Measurements from ENCODE around the gene PFKFB1. TPM values are rescaled to one million over a fixed set of nuclear protein-coding genes. Genes with fewer than 3 reads are reported as not detected.

Gene PFKFB1
- total RNA-seq (2014; rRNA removed; shearing (Covaris generic); ENCODE audit: low replicate concordance): not detected in 2 replicates

DNA sequence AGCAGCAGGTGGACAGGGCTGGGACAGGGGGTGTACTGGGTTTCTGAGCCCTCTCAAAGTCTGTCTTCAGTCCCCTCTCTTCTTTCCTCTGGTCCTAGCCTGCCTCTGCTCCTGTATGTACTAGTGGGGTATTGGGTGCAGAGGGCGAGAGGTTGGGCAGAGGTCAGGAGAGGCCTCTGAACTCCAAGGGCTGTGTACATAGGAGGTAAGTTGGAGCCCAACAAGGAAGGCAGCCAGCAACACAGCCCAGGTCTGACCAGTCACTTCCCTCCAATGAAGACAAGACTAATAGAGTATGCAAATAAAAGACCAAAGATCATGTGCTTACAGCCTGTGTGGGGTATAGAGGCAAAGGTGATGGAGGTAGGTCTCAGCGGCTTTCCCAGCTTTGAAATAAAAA, at the start of gene PFKFB1:
Gene PFKFB1 (minus strand): TSS at position 90 of the 400 bp plus-strand sequence. CDS start 181 bp downstream, outside the sequence.
- in situ Hi-C loops (cut with HindIII; ENCODE audit: low pct_unique_long_range_greater_than_20kb, low sequenced_read_pairs): no loop called here
- no peak for DNase-seq (ENCODE audit: low read depth)

DNA sequence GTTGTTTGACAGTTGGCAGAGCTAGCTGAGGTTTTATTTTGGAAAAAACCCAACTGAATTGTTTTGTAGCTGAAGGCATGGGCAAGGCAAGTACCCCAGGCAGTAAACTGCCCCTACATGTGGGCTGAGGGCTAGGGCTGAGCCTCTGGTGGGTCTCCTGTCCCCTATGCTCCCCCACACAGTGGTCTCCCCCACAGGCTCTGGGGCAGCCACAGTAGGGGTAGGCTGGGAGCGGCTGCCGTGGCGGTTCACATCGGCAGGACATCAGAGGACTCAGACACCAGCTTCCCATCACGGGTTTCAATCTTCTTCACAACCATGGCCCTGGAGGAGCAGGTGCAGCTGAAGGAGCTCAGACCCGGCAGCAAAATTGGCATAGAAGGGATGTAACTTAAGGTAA, 47.5 kb upstream of the PFKFB1 start:
- in situ Hi-C loops (cut with HindIII; ENCODE audit: low pct_unique_long_range_greater_than_20kb, low sequenced_read_pairs): no loop called here
- DNase-seq (ENCODE audit: low read depth): no peak

DNA sequence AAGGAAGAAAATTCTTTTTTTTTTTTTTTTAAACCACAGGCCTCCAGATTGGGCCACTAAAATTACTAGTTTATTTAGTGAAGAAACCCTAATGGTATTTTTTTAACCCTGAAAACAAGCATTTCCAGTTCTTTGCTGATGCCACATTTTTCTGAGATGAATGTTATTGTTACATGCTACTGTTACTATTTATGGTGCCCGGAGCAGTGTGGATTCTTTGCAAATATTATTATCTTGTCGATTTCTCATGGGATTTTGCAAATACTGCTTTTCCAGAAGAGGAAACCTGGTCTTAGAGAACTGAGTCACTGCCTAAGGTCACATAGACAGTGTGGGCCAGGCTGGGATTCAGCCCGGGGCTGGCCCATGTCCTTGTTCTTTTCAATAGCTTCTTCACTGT, 45.5 kb upstream of the PFKFB1 start:
- no peak for DNase-seq (ENCODE audit: low read depth)
- in situ Hi-C loops (cut with HindIII; ENCODE audit: low pct_unique_long_range_greater_than_20kb, low sequenced_read_pairs): no loop called here

DNA sequence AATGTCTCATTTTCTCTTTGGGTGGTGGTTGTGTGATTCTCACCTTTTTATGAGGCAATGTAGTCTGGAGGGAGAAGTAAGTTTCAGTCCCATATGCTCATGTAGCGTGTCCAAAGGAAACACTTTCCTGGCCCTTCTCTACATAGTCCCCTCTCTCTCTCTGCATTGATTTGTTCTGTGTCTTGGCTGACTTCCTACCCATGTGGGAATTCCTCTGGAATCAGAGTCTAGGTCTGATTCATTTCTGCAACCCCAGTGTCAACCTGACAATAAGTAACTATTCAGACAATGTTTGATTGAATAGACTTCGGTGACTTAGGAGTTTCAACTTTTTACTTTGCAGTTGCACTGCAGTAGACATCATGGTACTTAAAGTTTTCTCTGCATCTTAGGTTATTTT, 39.4 kb upstream of the PFKFB1 start:
- DNase-seq (ENCODE audit: low read depth): peak; percentile 12
- in situ Hi-C loops (cut with HindIII; ENCODE audit: low pct_unique_long_range_greater_than_20kb, low sequenced_read_pairs): no loop called here

DNA sequence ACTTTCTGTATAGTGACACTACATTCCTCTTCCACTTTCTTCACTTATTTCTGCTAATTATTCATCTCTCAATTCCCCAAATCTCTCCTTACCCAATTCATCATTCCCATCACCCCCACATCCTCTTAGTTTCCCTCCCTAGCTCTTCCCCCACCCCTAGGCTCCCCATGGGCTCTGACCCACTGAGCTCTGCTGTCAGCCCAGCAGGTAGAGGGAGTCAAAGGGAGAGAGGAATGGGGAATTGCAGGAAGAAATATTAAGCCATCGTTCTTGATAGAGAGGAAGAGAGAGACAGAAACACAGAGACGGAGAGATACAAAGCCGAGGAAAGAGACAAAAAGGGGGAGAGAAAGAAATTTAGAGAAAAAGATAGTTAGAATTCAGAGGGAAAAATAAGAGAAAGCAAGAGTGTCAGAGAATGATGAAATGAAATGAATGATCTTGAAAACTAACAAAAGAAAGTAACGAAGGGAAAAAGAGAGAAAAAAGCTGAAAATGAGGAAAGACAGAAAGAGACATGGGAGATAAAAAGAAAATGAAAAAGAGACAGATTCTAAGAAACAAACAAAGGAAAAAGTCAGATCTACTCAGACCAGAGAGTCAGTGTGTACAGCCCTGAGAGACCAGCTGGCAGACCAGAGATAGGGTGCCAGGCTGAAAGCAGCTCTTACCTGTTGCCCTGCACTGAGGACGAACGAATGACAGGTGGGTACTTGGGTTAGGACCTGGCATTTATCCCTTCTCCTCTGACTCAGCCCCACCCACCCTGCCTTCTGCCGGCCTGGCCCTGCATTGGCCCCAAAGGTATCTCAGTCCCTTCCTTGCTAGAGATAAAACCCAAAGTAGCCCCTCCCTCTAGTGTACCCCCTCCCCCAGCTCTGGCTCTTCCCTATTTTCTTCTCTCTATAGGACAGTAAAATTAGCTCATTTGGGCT, 36.5 kb upstream of the PFKFB1 start, which contains the start of gene ALAS2:
Gene ALAS2 (minus strand): TSS at position 707 of the 935 bp plus-strand sequence. CDS start 4,977 bp downstream, outside the sequence.
- DNase-seq (ENCODE audit: low read depth): no peak
- in situ Hi-C loops (cut with HindIII; ENCODE audit: low pct_unique_long_range_greater_than_20kb, low sequenced_read_pairs): no loop called here

DNA sequence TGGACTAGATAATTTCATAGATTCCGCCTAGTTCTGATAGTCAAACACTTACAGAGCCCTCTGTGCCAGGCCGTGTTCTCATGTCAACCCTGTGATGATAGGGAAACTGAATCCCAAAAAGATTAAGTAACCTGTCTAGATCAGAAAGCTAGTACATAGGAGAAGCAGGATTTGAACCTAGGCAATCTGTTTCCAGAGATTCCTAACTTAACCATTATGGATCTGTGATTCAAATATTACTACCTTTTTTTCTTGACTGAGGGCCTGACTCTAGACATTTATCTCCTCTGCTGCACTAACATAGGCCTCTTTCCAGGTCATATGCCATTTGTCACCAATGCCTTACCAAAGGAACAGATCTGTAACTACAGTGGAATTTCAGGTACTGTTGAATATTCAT, 35.3 kb upstream of the PFKFB1 start:
- DNase-seq (ENCODE audit: low read depth): no peak
- in situ Hi-C loops (cut with HindIII; ENCODE audit: low pct_unique_long_range_greater_than_20kb, low sequenced_read_pairs): no loop called here

DNA sequence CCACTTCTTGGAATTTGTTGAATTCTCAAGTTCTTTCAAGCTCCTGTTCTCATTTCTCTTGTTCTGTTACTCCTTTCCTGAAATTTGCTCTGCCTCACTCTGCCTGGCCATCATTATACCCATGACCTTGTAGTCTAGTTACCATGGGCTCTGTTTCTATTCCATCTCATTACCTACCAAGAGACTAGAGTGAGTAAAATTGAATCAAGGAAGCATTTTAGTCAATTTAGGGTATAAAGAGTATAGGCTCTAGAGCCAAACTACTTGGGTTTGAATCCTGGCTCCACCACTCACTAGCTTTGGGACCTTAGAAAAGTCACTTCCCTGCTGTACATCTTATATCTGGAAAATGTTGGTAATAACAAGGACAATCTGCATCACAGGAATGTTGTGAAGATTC, 34.6 kb upstream of the PFKFB1 start:
- no peak for DNase-seq (ENCODE audit: low read depth)
- in situ Hi-C loops (cut with HindIII; ENCODE audit: low pct_unique_long_range_greater_than_20kb, low sequenced_read_pairs): no loop called here

DNA sequence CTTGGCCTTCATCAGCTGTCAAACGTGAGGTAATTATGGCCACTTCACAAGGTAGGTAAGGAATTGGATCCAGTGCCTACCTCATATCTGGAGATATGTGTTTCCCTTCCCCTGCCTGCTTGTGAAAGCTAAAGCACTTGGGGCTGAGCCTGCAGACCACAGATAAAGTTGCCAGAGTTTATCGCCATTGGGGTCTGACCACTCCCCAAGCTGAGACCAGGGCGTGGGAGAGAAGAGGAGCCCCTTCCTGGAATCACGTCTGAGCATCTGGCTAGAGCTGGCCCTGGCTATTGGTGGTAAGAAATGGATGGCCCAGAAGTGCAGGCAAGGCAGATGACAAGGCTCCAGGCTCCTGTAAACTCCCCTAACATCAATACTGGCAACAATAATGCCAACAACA, 34.1 kb upstream of the PFKFB1 start:
- no peak for DNase-seq (ENCODE audit: low read depth)
- in situ Hi-C loops (cut with HindIII; ENCODE audit: low pct_unique_long_range_greater_than_20kb, low sequenced_read_pairs): no loop called here

DNA sequence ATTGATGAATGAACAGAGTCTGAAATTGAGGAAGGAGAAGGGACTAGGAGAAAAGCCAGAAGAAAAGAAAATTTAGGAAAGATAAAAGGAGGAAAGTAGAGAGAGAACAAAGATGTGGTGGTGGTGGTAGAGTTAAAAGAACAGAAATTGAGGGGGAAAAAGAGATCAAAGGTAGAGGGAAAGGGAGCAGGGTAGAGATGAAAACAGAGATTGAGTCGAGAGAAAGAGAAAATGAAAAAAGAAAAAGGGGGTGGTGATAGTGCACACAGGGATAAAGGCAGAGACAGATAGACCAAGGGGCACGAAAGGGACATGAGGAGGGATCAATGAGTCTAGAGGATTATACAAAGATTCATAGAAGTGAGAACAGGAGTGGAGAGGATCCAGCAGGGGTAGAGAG, 32.9 kb upstream of the PFKFB1 start:
- in situ Hi-C loops (cut with HindIII; ENCODE audit: low pct_unique_long_range_greater_than_20kb, low sequenced_read_pairs): no loop called here
- DNase-seq (ENCODE audit: low read depth): no peak

DNA sequence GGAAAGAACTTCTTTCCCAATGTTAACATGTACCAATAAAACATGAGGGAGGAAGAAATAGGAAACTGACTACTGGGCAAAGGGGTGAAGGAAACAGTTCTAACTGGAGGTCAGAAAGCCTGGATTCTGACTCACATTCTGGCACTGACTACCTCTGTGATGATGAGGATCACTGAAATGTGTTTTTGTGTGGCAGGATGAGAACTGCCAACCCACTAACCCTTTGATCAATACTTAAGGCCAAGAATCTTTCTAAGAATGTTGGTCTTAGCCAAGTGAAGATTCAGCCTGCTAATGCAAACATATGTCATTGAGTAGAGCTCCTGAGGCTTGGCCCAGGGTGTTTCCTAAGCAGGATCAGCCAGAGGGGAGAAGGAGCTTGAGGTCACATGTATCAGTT, 32.2 kb upstream of the PFKFB1 start:
- in situ Hi-C loops (cut with HindIII; ENCODE audit: low pct_unique_long_range_greater_than_20kb, low sequenced_read_pairs): no loop called here
- DNase-seq (ENCODE audit: low read depth): no peak

DNA sequence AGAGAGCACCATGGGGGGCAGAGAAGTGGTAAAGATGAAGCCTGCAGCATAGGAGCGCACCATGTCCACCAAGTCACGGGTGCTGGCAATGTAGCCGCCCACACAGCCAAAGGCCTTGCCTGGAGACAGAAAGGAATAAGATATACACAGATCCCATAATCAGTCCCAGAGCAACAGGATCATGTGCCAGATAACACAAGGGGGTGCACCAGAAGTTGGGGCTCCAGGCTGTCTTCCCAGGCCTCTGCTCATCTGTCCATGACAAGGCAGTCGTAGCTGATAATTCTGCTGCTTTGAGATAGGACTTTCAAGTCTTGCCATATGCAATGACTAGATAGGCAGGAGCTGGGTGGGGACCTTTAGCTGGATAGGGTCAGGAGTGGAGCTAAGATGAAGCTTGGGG, 20.9 kb upstream of the PFKFB1 start:
- DNase-seq (ENCODE audit: low read depth): no peak
- in situ Hi-C loops (cut with HindIII; ENCODE audit: low pct_unique_long_range_greater_than_20kb, low sequenced_read_pairs): no loop called here

DNA sequence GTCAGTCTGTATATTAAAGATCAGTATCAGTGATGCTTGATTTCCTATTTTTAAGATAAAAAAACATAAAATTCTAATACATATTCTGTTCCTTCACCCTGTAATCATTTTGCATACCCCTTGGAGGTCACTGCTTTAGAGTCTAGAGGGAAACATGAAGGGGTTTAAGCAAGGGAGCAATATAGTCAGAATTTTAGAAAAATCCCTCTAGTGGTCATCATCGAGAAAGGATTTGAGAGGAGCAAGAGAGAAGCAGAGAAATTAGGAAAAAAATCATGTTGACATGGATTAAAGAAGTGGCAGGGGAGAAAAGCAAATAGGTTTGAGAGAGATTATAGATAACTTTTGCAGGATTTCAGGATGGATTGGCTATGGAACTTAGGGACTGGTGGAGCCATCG, 17.3 kb upstream of the PFKFB1 start:
- in situ Hi-C loops (cut with HindIII; ENCODE audit: low pct_unique_long_range_greater_than_20kb, low sequenced_read_pairs): no loop called here
- no peak for DNase-seq (ENCODE audit: low read depth)

DNA sequence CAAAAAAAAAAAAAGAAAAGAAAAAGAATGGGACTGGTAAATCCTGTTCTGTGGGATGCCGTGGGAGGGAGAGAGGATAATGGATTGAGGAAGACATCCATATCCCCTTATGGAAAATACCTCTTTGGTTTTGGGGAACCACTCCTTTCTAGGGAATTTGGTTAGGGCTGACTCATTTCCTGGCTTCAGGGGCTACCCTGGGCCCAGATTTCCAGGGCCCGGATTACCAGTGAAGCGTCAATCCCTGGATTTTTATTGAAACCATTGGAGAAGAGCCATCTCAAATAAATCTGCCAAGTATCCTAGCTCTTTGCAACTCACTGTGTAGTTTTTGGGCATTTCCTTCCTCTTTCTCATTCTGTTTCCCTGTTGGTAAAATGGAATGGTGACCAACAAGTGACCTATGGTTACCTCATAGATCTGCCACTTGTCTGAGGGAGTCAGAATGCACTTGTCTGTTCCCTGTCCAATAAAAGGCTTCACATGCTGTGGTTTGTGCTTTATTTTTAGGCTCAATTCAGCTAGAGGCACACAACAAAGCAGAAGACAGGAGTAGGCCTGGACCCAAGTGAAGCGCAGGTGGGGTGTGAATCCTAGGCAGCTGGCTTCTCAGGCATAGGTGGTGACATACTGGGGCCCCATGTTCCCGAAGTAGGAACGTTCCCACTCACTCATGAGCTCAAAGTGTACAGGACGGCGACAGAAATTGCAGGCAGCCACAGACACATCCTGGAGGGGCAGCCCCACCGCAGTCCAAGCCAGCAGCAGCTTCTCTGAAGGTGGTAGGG, 14.8 kb upstream of the PFKFB1 start:
- in situ Hi-C loops (cut with HindIII; ENCODE audit: low pct_unique_long_range_greater_than_20kb, low sequenced_read_pairs): no loop called here
- no peak for DNase-seq (ENCODE audit: low read depth)

DNA sequence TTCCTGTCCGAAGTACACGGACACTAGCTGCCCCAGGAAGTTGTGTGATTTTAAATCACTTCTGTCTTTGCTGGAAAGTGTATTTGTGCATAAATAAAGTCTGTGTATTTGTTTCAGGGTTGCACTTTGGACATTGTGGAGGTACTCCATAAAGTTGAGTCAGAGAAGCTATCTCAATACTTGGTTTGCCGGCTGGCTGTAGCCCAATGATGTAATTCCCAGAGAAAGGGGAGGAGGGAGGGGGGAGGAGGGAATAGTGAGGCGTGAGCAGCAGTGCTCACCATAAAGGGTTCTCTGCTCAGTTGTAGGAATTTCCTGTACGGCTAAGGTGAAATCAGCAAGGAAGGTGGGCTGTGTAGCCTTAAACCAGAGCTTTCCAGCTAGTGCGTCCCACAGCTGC, 13.7 kb upstream of the PFKFB1 start:
- in situ Hi-C loops (cut with HindIII; ENCODE audit: low pct_unique_long_range_greater_than_20kb, low sequenced_read_pairs): no loop called here
- DNase-seq (ENCODE audit: low read depth): peak; percentile 4

DNA sequence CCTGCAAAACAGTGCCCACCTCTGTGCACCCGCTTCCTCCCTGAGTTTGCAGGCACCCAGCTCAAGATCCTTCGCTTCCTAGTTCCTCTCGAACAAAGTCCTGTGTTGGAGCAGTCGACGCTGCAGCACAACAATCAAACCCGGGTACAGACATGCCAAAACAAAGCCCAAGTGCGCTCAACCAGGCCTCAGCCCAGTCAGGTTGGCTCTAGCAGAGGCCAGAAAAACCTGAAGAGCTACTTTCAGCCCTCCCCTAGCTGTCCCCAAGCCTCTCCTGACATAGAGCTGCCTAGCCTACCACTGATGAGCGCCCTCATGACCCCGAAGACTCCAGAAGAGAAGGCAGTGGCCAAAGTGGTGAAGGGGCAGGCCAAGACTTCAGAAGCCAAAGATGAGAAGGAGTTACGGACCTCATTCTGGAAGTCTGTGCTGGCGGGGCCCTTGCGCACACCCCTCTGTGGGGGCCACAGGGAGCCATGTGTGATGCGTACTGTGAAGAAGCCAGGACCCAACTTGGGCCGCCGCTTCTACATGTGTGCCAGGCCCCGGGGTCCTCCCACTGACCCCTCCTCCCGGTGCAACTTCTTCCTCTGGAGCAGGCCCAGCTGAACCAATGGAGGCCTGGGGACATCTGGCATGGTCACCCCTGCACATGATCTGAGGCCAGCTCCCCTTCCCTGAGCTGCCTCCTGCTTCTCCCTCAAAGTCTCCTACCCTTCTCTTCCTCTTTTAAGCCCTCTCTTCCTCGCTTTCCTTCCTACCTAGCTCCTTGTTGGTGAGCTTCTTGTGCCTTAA, 13.0 kb upstream of the PFKFB1 start:
- in situ Hi-C loops (cut with HindIII; ENCODE audit: low pct_unique_long_range_greater_than_20kb, low sequenced_read_pairs): no loop called here
- no peak for DNase-seq (ENCODE audit: low read depth)

DNA sequence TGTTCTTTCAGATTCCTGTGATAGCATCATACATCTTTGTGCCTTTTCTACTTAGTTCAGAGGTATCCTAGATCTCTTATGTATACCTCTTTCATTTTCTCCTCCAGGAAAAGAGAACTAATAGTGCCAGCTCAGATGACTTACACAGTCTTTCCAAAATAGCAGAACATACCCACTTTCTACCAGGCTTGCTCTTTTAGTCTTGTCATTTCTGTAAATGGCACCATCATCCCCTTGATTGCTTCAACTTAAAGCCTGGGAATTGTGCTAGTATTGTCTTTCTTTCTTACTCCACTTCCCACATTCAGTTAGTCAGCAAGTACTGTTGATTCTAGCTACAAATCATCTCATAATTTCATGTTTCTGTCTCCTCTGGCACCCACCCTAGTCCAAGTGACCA, 11.3 kb upstream of the PFKFB1 start:
- no peak for DNase-seq (ENCODE audit: low read depth)
- in situ Hi-C loops (cut with HindIII; ENCODE audit: low pct_unique_long_range_greater_than_20kb, low sequenced_read_pairs): no loop called here

DNA sequence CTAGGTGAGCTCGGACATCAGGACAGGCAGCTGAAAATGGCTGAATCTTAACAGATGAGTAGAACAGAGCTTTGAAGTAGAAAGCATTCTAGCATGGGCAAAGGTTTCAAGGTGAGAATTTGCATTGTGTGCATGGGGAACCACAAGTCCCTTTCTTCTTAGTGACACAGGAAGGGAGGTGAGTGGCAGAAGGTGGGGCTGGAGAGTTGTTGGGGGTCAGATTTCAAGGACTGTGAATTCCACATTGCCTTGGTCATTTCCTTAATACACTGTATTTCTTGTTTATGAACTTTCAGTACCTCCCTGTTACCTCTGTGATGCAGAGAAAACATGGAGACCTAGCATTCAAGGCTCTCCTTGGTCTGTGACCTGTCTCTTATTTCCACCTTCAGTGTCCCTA, 10.2 kb upstream of the PFKFB1 start:
- no peak for DNase-seq (ENCODE audit: low read depth)
- in situ Hi-C loops (cut with HindIII; ENCODE audit: low pct_unique_long_range_greater_than_20kb, low sequenced_read_pairs): no loop called here

DNA sequence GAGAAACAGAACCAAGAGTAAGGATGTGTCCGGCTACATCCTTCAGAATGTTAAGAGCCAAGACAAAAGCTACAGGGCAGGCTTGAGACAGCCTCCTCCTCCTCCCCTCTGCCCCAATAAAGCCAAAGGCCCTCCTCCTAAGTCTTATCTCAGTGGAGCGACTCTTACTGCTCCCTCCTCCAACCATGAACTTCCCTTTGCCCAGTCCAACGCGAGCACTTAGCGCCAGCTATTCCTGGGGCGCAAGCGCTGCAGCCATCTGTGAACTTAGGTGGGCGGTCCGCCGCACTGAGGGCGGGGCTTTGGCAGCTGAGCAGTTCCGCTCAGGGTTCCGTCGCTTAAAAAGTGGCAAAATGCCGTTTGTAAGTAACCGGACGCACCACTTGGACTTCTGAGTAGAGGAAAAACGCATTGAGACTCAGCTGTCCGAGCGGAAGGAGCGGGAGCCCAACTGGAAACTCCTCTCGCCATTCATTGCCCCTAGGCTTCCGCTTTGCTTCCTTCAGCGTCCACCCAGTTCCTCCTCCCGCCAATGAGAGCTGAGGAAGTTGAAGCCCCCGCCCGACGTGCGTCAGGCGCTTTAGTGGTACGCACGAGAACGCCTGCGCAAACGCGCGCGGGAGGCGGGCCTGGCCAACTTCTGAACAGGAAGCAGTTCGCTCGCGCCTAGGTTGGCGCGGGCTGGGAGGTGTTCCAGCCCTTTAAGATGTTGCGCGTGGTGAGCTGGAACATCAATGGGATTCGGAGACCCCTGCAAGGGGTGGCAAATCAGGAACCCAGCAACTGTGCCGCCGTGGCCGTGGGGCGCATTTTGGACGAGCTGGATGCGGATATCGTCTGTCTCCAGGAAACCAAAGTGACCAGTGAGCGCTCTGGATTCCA, 6.0 kb upstream of the PFKFB1 start, which contains the start of gene APEX2:
Gene APEX2 (plus strand): TSS at position 647 of the 882 bp plus-strand sequence. CDS start 60 bp downstream, at position 707.
- DNase-seq (ENCODE audit: low read depth): peak; percentile 93
- in situ Hi-C loops (cut with HindIII; ENCODE audit: low pct_unique_long_range_greater_than_20kb, low sequenced_read_pairs): no loop called here
